Ovary (tissue), 9 donors: ENCODE data around the gene DCPS. TPM values are rescaled to one million over a fixed set of nuclear protein-coding genes. Genes with fewer than 3 reads are reported as not detected.

Experiments
- DNase-seq, 5 donors: peaks; one replicate each; pipeline ENCODE4 v3.0.0-alpha.2; 2019 to 2020
- H3K27ac ChIP-seq, 2 donors: fragments of 200-600 bp; one replicate each; pipeline versions ENCODE4 v1.5.1 to v1.8.0; 2019 to 2022
- H3K27me3 ChIP-seq: fragments of 200-600 bp; one replicate; pipeline ENCODE4 v1.8.0; 2022
- H3K36me3 ChIP-seq: fragments of 200-600 bp; sonication (generic); one replicate; pipeline ENCODE4 v1.5.1; 2019
- H3K4me1 ChIP-seq: one replicate; pipeline ENCODE4 v1.8.1; 2013; ENCODE audit warnings: mild to moderate bottlenecking, moderate library complexity; ENCODE audit not compliant: insufficient read depth
- H3K4me3 ChIP-seq: fragments of 200-600 bp; sonication (generic); one replicate; pipeline ENCODE4 v1.5.1; 2017
- H3K9me3 ChIP-seq, 2 donors: fragments of 200-600 bp in 1 of 2; sonication (generic) in 1 of 2; one replicate each; pipeline versions ENCODE4 v1.5.1 to v1.8.1; 2013 to 2019; ENCODE audit warnings: mild to moderate bottlenecking in 1 of 2, moderate library complexity in 1 of 2
- CTCF ChIP-seq, 3 donors: fragments of 450-650 bp in 2 of 3; fragments of 200-600 bp in 1 of 3; IDR thresholded peaks; one replicate each; pipeline versions ENCODE4 v1.5.1 to v1.8.0; 2016 to 2022; ENCODE audit warnings: antibody characterized with exemption in 3 of 3, mild to moderate bottlenecking in 1 of 3
- EP300 ChIP-seq: sonication (generic); formaldehyde crosslinking; IDR thresholded peaks from one replicate; pipeline ENCODE4 v1.6.1; 2017; ENCODE audit warnings: antibody characterized with exemption
- POLR2A ChIP-seq: fragments of 450-650 bp; IDR thresholded peaks from one replicate; pipeline ENCODE4 v1.6.1; 2017; ENCODE audit warnings: antibody characterized with exemption, mild to moderate bottlenecking, moderate library complexity
- WGBS, 3 donors: extraction: QIAGEN DNeasy Blood & Tissue Kit in 1 of 3; methylation state at CpG; one replicate each; pipeline versions ENCODE4 v1.1.5 to v1.1.7; 2013 to 2017; 5-methylcytosine and 5-hydroxymethylcytosine counted together
- intact Hi-C, 4 donors: fragments of 100-400 bp; cut with DNase I; formaldehyde crosslinking; loops; one replicate each; pipeline versions ENCODE4 v1.11.0 to v1.15.1; 2022 to 2023
- polyA plus RNA-seq, 2 donors: library from polyadenylated mRNA; stranded (reverse); fragments of 200-250 nt in 1 of 2; fragments of 350-450 nt in 1 of 2; fragmentation: Illumina TruSeq in 1 of 2; extraction: RNeasy Lipid Tissue Mini Kit (QIAGEN cat#74804) in 1 of 2; gene quantifications; one replicate each; pipeline ENCODE4 v1.2.3, GENCODE V29; 2013 to 2014
- total RNA-seq, 7 donors: library from RNA; depleted of rRNA in 2 of 7; stranded (reverse); fragments of >200 nt in 2 of 7; fragmentation: NEBNext Ultra II Directional in 3 of 7; extraction: Animal tissue kit (Norgen Biotek cat#: 25700) in 3 of 7; gene quantifications; one replicate each; pipeline versions ENCODE4 v1.1.0 to v1.2.4, GENCODE V29; 2016 to 2023
- donor health status: DM: no; HTN: no; CAD: no; lungs with moderate emphysema.
- donor health status: DM: no; HTN: no; CAD: no.
- donor health status: Bipolar disorder and iron deficiency.
- donor health status: DM: yes; HTN: yes; CAD: no.
- donor health status: DM: no; HTN: no; CAD: no.
- donor health status: DM: yes; HTN: yes; CAD: no.

DCPS gene
- total and polyA plus RNA-seq, 9 donors, result 6.6 to 17.2 (median 13.5) TPM

DNA sequence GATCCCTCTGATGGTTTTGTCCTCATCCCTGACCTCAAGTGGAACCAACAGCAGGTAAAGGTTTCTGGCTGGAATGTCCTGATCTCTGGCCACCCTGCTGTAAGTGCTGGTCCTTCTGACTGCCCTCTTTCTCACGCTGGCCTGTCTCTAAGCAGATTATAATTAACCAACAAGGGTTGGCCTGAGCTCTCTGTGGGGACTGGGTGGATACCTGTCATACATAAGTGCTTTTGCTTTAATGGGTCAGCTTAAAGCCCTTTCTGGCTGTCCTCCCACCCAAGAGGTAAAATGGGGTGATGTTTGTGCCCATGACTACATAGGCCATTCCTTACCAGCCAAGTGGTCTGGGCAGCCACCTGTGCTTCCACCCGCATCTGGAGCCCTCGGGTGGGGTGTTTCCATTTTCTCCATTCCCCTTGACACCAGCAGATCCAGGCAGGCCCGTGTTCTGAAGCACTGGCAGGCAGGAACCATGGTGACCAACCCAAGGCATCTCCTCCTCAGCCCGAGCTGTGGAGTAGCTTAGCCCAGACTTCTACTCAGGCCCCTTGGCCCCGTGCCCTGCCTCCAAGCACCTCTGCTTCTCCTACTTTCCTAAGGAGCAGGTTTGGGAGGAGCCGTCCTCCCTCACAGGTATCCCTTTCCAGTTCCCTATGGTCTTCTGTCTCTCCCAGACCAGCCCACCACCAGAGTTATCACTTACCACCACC, 34.6 kb downstream of the DCPS start:
- 94 to 97% (median 95%) methylated on average over 7 of the region's 7 CpGs for WGBS, 3 donors
- Histone ChIP-seq H3K4me1 (peaks cover 7% of the 10 kb centered on the region), H3K27ac (peak overlapping the region in 1 of 2 donors; percentile 27), H3K36me3 (no peaks in the 10 kb centered on the region), H3K27me3 (no peaks in the 10 kb centered on the region), H3K9me3 (no peaks in the 10 kb centered on the region), H3K4me3 (no peak overlapping the region)
- DNase-seq, result peak in 1 of 5 donors; percentile 44
- TF ChIP-seq EP300 (no peak), POLR2A (no peak), CTCF (IDR thresholded peaks at IDR 0.05) (no peak)
- intact Hi-C loops, result no loop called here

GRCh38 chr11:126339073-126339862, 35.4 kb downstream of the DCPS start:
- 86 to 89% (median 86%) methylated on average over 15 of the region's 15 CpGs for WGBS, 3 donors
- H3K4me1 ChIP-seq, result peaks cover 7% of the 10 kb centered on the region
- TF ChIP-seq EP300 (no peak), CTCF (IDR thresholded peaks at IDR 0.05) (no peak), POLR2A (no peak)
- peak in 1 of 5 donors; percentile 34 for DNase-seq
- H3K4me3 ChIP-seq, result no peak overlapping the region
- no peaks in the 10 kb centered on the region for H3K36me3 ChIP-seq
- no peak overlapping the region for H3K27ac ChIP-seq
- intact Hi-C loops, result no loop called here
- H3K9me3 ChIP-seq, result no peaks in the 10 kb centered on the region
- no peaks in the 10 kb centered on the region for H3K27me3 ChIP-seq

- intact Hi-C loops, result no loop called here
These were observed 36.1 kb downstream of the DCPS start for GRCh38 chr11:126339863-126340434.

DNA sequence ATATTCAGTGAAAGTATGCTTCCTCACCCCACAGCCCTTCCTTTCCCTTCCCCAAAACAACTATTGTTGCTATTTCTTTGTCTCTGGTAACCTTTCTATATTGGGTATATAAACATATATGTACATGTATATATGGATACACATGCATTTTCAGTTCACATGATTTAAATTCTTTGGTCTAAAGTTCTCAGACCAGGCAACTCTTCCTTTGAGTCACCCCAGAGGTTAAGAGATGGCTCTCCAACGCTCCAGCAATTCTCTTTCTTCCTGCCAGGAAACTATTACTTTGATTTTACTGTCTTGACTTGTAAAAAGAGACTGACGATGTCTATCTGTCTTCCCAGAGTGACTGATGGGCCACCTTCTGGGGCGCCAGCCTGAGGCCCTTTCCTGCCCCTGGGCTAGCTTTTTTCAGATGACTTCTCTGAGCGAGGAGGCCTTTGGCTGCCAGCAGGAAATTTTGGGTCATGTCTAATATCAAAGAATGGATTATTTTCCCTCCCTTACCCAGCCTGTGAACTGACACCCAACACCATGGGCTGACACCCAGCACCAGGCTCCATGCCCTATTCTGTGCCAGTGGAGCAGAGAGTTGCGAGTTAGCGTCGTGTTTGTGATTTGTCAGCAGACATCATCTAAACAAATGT, 37.2 kb downstream of the DCPS start:
- intact Hi-C loops, result no loop called here
- H3K4me1 ChIP-seq, result peaks cover 19% of the 10 kb centered on the region
- DNase-seq, result peak in 2 of 5 donors; percentile 16 to 25
- no peak overlapping the region for H3K27ac ChIP-seq
- no peaks in the 10 kb centered on the region for H3K36me3 ChIP-seq
- H3K4me3 ChIP-seq, result no peak overlapping the region
- no peak for TF ChIP-seq POLR2A
- no peak for TF ChIP-seq EP300
- TF ChIP-seq CTCF (IDR thresholded peaks at IDR 0.05), result no peak
- WGBS, 3 donors, result 90 to 93% (median 91%) methylated on average over 7 of the region's 7 CpGs
- no peaks in the 10 kb centered on the region for H3K9me3 ChIP-seq
- no peaks in the 10 kb centered on the region for H3K27me3 ChIP-seq

More at GRCh38 chr11:126339863-126340434, 36.1 kb downstream of the DCPS start:
- Histone ChIP-seq H3K4me1 (peaks cover 11% of the 10 kb centered on the region), H3K27ac (no peak overlapping the region), H3K9me3 (no peaks in the 10 kb centered on the region), H3K4me3 (no peak overlapping the region), H3K36me3 (no peaks in the 10 kb centered on the region), H3K27me3 (no peaks in the 10 kb centered on the region)
- no peak for TF ChIP-seq EP300
- 46 to 53% (median 48%) methylated on average over 11 of the region's 11 CpGs for WGBS, 3 donors
- peak in 4 of 5 donors; percentile 52 to 81 (median 64) for DNase-seq
